GM21381 (cell line): Measurements from ENCODE around the gene LAPTM5.

Source experiments
- ATAC-seq: cut with Tn5 transposase; IDR thresholded peaks from one replicate; pipeline ENCODE4 v1.9.1; 2021; ENCODE audit warnings: mild to moderate bottlenecking, moderate library complexity; ENCODE audit not compliant: unreplicated experiment

LAPTM5 gene

GRCh38 chr1:30745156-30745833, 12.3 kb downstream of the LAPTM5 start:
- no peak for ATAC-seq

GRCh38 chr1:30744060-30744756, 13.4 kb downstream of the LAPTM5 start:
- no peak for ATAC-seq

GRCh38 chr1:30743584-30744059, 14.0 kb downstream of the LAPTM5 start:
- no peak for ATAC-seq

GRCh38 chr1:30742963-30743559, 14.5 kb downstream of the LAPTM5 start:
- ATAC-seq: no peak

- ATAC-seq: no peak
Measured at GRCh38 chr1:30742300-30742962, 15.1 kb downstream of the LAPTM5 start.

GRCh38 chr1:30741239-30741894, 16.2 kb downstream of the LAPTM5 start:
- ATAC-seq: no peak

- ATAC-seq: no peak
Measured at GRCh38 chr1:30740251-30741238, 17.0 kb downstream of the LAPTM5 start.

- no peak for ATAC-seq
Measured at GRCh38 chr1:30739601-30740000, 18.0 kb downstream of the LAPTM5 start.

GRCh38 chr1:30738715-30739559, 18.6 kb downstream of the LAPTM5 start:
- no peak for ATAC-seq

GRCh38 chr1:30738040-30738714, 19.4 kb downstream of the LAPTM5 start:
- ATAC-seq: no peak

GRCh38 chr1:30737357-30738039, 20.1 kb downstream of the LAPTM5 start:
- ATAC-seq: no peak

- ATAC-seq: no peak
Measured at GRCh38 chr1:30735668-30736498, 21.7 kb downstream of the LAPTM5 start.

- no peak for ATAC-seq
Measured at GRCh38 chr1:30735124-30735523, 22.4 kb downstream of the LAPTM5 start.

GRCh38 chr1:30734580-30734979, 23.0 kb downstream of the LAPTM5 start:
- ATAC-seq: no peak

- ATAC-seq: no peak
Measured at GRCh38 chr1:30734106-30734505, 23.5 kb downstream of the LAPTM5 start.

GRCh38 chr1:30733493-30733892, 24.1 kb downstream of the LAPTM5 start:
- ATAC-seq: no peak
